Measurements from ENCODE around the gene DDA1. TPM values are rescaled to one million over a fixed set of nuclear protein-coding genes. Genes with fewer than 3 reads are reported as not detected.
A peak's percentile ranks its signal among the peaks of the same experiment; 100 is the strongest.

The DDA1 gene
- total RNA-seq, 1 experiment from 2014 or later: 87.9 TPM

DNA sequence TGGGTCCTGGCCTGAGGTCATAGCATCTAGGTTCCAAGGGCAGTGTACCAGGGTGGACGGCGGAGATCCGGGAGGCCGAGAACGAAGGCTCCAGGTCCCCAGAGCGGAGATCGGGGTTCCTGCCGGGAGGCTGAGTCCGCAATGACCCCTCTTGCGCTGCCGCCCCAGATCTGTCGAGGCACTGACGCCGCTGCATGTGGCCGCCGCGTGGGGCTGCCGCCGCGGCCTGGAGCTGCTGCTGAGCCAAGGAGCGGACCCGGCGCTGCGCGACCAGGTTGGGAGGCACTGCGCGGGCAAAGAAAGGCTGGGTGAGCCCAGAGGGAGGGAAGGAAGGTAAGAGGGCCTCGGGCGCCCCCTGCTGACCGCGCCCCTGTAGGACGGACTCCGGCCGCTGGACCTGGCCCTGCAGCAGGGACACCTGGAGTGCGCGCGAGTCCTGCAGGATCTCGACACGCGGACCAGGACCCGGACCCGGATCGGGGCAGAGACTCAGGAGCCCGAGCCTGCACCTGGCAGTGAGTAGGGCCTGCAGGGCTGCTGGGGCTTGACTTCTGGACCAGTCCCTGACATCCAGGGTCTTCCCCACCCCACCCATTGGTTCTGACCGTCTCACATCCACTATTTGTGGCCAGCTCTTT, 26.8 kb upstream of the DDA1 start:
- POLR2A ChIA-PET (ENCODE audit: unreplicated experiment): interaction anchor here (0.5 to 1.0 kb wide), 2 partner anchors 67 to 998 kb away, joined by 5 to 15 read pairs; partner anchors contain the start of gene USE1
- Histone ChIP-seq H3K9me2 (replicated peaks; ENCODE audit: low read length) (no peaks in the 10 kb centered on the region), H2AFZ (ENCODE audit: low read length) (peak overlapping the region; percentile 84), H4K20me1 (ENCODE audit: low read length) (no peaks in the 10 kb centered on the region), H3K36me3 (ENCODE audit: low read depth, low read length) (peaks cover under 1% of the 10 kb centered on the region; the same call in 1 of the 2 replicates), H3K9ac (ENCODE audit: low read length) (peak overlapping the region; percentile 26), H3K79me2 (ENCODE audit: low read length) (no peaks in the 10 kb centered on the region), H3K27ac (ENCODE audit: low read length) (no peak overlapping the region), H3F3A (ENCODE audit: low read length, unreplicated experiment) (no peaks in the 10 kb centered on the region), H3K9me3 (ENCODE audit: low read length) (no peaks in the 10 kb centered on the region), H3K27me3 (ENCODE audit: low read length) (no peaks in the 10 kb centered on the region), H3K4me1 (ENCODE audit: insufficient read depth, low read length) (no peaks in the 10 kb centered on the region), H3K4me2 (ENCODE audit: low read length) (peak overlapping the region; percentile 81), H3K4me3 (ENCODE audit: low read length) (peak overlapping the region; percentile 57)
- BruUV-seq (replicated peaks): no TSS peak
- peak; percentile 94 for ATAC-seq
- peak; percentile 87 for DNase-seq
- TF ChIP-seq, protein P1, sequence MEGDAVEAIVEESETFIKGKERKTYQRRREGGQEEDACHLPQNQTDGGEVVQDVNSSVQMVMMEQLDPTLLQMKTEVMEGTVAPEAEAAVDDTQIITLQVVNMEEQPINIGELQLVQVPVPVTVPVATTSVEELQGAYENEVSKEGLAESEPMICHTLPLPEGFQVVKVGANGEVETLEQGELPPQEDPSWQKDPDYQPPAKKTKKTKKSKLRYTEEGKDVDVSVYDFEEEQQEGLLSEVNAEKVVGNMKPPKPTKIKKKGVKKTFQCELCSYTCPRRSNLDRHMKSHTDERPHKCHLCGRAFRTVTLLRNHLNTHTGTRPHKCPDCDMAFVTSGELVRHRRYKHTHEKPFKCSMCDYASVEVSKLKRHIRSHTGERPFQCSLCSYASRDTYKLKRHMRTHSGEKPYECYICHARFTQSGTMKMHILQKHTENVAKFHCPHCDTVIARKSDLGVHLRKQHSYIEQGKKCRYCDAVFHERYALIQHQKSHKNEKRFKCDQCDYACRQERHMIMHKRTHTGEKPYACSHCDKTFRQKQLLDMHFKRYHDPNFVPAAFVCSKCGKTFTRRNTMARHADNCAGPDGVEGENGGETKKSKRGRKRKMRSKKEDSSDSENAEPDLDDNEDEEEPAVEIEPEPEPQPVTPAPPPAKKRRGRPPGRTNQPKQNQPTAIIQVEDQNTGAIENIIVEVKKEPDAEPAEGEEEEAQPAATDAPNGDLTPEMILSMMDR (conservative IDR thresholded peaks at IDR 0.05; ENCODE audit: low read depth, low read length): peak; percentile 87
- no peak for TF ChIP-seq EZH2phosphoT487 (IDR thresholded peaks at IDR 0.05; ENCODE audit: borderline replicate concordance, low read length)
- CTCF ChIA-PET: interaction anchor here (1.1 to 1.4 kb wide), 2 partner anchors 16 to 26 kb away, joined by 3 to 4 read pairs; partner anchors contain the start of gene DDA1
- intact Hi-C loops (cut with micrococcal nuclease): loop anchor here (1.0 to 2.0 kb wide), 3 partner anchors 21 to 215 kb away; no protein-coding TSS in a partner anchor

DNA sequence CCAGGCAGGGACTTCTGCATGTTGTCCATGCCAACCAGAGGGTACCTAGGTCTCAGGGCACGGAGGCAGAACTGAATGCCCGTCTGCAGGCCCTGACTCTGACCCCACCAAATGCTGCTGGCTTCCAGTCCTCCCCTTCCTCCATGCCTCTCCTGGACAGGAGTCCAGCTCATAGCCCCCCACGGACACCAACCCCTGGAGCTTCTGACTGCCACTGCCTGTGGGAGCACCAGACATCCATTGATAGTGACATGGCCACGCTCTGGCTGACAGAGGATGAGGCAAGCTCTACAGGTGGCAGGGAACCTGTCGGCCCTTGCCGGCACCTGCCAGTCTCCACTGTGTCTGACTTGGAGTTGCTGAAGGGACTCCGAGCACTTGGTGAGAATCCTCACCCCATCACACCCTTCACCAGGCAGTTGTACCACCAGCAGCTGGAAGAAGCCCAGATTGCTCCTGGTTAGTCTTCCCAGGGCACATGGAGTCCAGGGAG, 25.8 kb upstream of the DDA1 start:
- Histone ChIP-seq H2AFZ (ENCODE audit: low read length) (no peak overlapping the region), H3K27ac (ENCODE audit: low read length) (no peak overlapping the region), H3K9ac (ENCODE audit: low read length) (no peak overlapping the region), H3K4me3 (ENCODE audit: low read length) (no peak overlapping the region), H3K4me2 (ENCODE audit: low read length) (no peak overlapping the region), H3K9me2 (replicated peaks; ENCODE audit: low read length) (no peaks in the 10 kb centered on the region), H3K4me1 (ENCODE audit: insufficient read depth, low read length) (no peaks in the 10 kb centered on the region), H3K36me3 (ENCODE audit: low read depth, low read length) (no peaks in the 10 kb centered on the region), H3K9me3 (ENCODE audit: low read length) (no peaks in the 10 kb centered on the region), H3K27me3 (ENCODE audit: low read length) (no peaks in the 10 kb centered on the region), H3K79me2 (ENCODE audit: low read length) (no peaks in the 10 kb centered on the region), H4K20me1 (ENCODE audit: low read length) (no peaks in the 10 kb centered on the region), H3F3A (ENCODE audit: low read length, unreplicated experiment) (no peaks in the 10 kb centered on the region)
- TF ChIP-seq EZH2phosphoT487 (IDR thresholded peaks at IDR 0.05; ENCODE audit: borderline replicate concordance, low read length) (no peak), EZH2 (IDR thresholded peaks at IDR 0.05; ENCODE audit: low read length, unreplicated experiment) (no peak)
- TF ChIP-seq, protein P1 (conservative IDR thresholded peaks at IDR 0.05; ENCODE audit: low read depth, low read length): no peak
- CTCF ChIA-PET: no interaction called here
- DNase-seq: no peak
- POLR2A ChIA-PET (ENCODE audit: unreplicated experiment): no interaction called here
- BruUV-seq (replicated peaks): no TSS peak
- intact Hi-C loops (cut with micrococcal nuclease): loop anchor here (2.0 kb wide), 1 partner anchor 79 kb away; no protein-coding TSS in a partner anchor
- ATAC-seq: no peak
